Suprapubic skin (tissue), 4 donors: ENCODE measurements around the gene OR51F2.

Experiments
- EP300 ChIP-seq: sonication (generic); formaldehyde crosslinking; IDR thresholded peaks from one replicate; pipeline ENCODE4 v1.6.1; 2017; ENCODE audit warnings: antibody characterized with exemption
- POLR2A ChIP-seq, 2 donors: fragments of 450-650 bp; IDR thresholded peaks; one replicate each; pipeline ENCODE4 v1.6.1; 2017; ENCODE audit warnings: antibody characterized with exemption in 2 of 2, mild to moderate bottlenecking in 2 of 2, moderate library complexity in 2 of 2
- POLR2AphosphoS5 ChIP-seq, 3 donors: sonication (generic); formaldehyde crosslinking; IDR thresholded peaks; one replicate each; pipeline ENCODE4 v1.6.1; 2017; ENCODE audit warnings: antibody characterized with exemption in 3 of 3
- TF ChIP-seq, protein P1 (sequence below), 2 donors: fragments of 200-600 bp in 1 of 2; fragments of 450-650 bp in 1 of 2; sonication (generic) in 1 of 2; IDR thresholded peaks; one replicate each; pipeline ENCODE4 v1.5.1; 2016 to 2019; ENCODE audit warnings: antibody characterized with exemption in 2 of 2, mild to moderate bottlenecking in 1 of 2, moderate library complexity in 1 of 2

DNA sequence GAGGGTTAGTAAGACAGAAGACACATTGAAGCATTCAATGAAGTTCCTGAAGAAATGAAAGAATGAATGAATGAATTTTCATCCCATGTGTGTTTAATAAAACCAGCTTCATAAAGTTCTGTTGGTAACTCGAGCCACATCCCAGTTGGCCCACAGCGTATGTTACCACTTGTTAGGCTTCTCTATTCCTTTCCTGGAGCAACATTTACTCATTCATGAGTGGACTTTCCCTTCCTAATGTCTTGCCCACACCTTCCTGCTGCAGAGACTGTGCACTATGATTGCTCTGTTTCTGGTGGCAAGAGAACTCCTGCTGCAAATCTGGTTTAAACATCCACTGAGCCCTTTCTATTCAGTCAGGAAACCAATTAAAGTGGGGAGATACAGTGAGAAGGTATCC lies 23.9 kb upstream of the OR51F2 start:
- TF ChIP-seq, protein P1, sequence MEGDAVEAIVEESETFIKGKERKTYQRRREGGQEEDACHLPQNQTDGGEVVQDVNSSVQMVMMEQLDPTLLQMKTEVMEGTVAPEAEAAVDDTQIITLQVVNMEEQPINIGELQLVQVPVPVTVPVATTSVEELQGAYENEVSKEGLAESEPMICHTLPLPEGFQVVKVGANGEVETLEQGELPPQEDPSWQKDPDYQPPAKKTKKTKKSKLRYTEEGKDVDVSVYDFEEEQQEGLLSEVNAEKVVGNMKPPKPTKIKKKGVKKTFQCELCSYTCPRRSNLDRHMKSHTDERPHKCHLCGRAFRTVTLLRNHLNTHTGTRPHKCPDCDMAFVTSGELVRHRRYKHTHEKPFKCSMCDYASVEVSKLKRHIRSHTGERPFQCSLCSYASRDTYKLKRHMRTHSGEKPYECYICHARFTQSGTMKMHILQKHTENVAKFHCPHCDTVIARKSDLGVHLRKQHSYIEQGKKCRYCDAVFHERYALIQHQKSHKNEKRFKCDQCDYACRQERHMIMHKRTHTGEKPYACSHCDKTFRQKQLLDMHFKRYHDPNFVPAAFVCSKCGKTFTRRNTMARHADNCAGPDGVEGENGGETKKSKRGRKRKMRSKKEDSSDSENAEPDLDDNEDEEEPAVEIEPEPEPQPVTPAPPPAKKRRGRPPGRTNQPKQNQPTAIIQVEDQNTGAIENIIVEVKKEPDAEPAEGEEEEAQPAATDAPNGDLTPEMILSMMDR (IDR thresholded peaks at IDR 0.05): no peak
- TF ChIP-seq EP300 (no peak), POLR2A (IDR thresholded peaks at IDR 0.05) (no peak), POLR2AphosphoS5 (IDR thresholded peaks at IDR 0.05) (no peak)
